ENCODE results near the gene LMNA.
"Not testable (repeated sequence)": the region's sequence is repeated elsewhere in the genome, so short reads cannot be mapped to it uniquely, and the experiment has no call there.

LMNA gene

DNA sequence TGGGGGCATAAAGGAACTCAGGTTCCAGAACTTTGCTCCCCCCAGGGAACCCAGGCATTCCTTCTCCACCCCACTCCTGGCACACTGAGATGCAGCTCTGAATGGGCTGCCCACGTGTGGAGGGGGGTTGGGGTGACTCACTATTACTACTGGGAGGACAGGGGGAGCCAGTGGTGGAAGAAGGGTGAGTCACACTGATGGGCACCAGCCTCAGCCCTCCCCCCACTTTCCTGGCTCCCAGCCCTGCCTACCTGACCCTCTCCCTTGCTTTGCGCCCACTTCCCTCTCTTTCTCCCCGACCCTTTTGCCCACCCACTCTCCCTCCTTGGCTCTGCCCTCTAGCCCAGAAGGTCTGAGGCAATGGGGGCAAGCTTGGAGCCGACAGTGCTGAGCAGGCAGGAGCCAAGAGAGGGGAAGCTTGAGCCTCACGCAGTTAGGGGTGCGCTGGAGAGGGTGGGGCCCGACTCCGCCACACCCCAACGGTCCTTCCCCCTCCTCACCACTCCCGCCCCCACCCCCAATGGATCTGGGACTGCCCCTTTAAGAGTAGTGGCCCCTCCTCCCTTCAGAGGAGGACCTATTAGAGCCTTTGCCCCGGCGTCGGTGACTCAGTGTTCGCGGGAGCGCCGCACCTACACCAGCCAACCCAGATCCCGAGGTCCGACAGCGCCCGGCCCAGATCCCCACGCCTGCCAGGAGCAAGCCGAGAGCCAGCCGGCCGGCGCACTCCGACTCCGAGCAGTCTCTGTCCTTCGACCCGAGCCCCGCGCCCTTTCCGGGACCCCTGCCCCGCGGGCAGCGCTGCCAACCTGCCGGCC lies at the start of gene LMNA:
LMNA (plus strand) TSS at position 611 of the 818 bp plus-strand sequence. CDS start 208 bp downstream, outside the sequence.
- no peaks in the 10 kb centered on the region for H3K9me3 Mint-ChIP-seq
- H3K4me1 Mint-ChIP-seq (ENCODE audit: low read depth) = peaks cover 18% of the 10 kb centered on the region
- H3K36me3 Mint-ChIP-seq (ENCODE audit: low read depth) = no peaks in the 10 kb centered on the region
- H3K4me3 Mint-ChIP-seq = peak within 1 kb of the TSS; percentile 83
- peak within 1 kb of the TSS; percentile 62 for H3K27ac Mint-ChIP-seq
- H3K27me3 Mint-ChIP-seq (ENCODE audit: low read depth) = peaks cover 69% of the 10 kb centered on the region

DNA sequence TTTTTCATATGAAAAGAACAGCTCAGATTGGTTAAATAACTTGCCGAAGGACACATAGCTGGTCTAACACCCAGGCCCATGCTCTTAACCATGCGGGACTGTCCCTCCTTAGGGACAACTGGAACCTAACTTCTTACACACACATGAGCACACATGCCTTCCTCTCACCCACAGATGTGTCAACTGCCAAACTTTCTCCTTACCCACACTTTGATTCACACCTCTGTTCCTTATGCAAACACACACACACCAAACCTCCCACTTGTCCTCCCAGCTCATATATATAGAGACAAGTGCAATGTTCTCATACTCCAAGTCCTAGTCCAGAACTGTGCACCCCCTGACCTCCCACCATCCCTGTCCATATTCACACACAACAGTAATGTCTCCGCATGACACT lies 49.3 kb upstream of the LMNA start:
- no peaks in the 10 kb centered on the region for H3K36me3 Mint-ChIP-seq (ENCODE audit: low read depth)
- peaks cover 6% of the 10 kb centered on the region for H3K27me3 Mint-ChIP-seq (ENCODE audit: low read depth)
- peaks cover 13% of the 10 kb centered on the region for H3K4me1 Mint-ChIP-seq (ENCODE audit: low read depth)
- no peak overlapping the region for H3K27ac Mint-ChIP-seq
- H3K9me3 Mint-ChIP-seq = no peaks in the 10 kb centered on the region
- no peak overlapping the region for H3K4me3 Mint-ChIP-seq

DNA sequence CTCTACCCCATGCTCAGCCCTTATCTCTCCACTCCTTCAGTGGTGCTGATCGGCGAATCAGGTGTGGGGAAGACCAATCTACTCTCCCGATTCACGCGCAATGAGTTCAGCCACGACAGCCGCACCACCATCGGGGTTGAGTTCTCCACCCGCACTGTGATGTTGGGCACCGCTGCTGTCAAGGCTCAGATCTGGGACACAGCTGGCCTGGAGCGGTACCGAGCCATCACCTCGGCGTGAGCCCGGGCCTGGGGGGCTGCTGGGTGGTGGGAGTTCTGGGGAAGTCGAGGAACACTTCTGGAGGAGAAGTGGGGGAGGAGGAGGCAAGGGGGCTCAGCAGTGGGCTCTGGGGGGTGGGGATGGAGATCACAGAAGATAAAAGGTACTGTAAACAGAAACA lies 48.6 kb upstream of the LMNA start:
- Mint-ChIP-seq H3K9me3 (no peaks in the 10 kb centered on the region), H3K27ac (no peak overlapping the region), H3K27me3 (ENCODE audit: low read depth) (peaks cover 7% of the 10 kb centered on the region), H3K36me3 (ENCODE audit: low read depth) (no peaks in the 10 kb centered on the region), H3K4me3 (no peak overlapping the region), H3K4me1 (ENCODE audit: low read depth) (peaks cover 13% of the 10 kb centered on the region)

DNA sequence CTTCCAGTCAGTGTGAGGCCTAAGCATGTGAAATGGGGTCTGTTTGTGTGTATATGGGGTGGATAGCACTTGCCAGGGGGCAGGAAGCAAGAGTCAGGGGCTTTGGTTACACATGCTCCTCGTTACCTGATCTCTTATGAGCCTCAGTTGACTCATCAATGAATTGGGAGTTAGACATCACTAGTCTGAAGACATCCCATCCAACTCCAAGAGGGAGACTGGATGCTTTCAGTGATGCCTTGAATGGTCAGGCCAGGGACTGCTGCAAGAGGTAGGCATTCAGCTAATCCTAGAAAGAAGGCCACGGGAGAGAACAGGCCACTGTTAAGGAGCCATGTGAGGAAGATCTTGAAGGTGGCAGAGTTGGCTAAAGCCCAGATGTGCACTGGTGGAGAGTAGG lies 47.2 kb upstream of the LMNA start:
- H3K36me3 Mint-ChIP-seq (ENCODE audit: low read depth) = no peaks in the 10 kb centered on the region
- no peak overlapping the region for H3K27ac Mint-ChIP-seq
- H3K4me3 Mint-ChIP-seq = no peak overlapping the region

DNA sequence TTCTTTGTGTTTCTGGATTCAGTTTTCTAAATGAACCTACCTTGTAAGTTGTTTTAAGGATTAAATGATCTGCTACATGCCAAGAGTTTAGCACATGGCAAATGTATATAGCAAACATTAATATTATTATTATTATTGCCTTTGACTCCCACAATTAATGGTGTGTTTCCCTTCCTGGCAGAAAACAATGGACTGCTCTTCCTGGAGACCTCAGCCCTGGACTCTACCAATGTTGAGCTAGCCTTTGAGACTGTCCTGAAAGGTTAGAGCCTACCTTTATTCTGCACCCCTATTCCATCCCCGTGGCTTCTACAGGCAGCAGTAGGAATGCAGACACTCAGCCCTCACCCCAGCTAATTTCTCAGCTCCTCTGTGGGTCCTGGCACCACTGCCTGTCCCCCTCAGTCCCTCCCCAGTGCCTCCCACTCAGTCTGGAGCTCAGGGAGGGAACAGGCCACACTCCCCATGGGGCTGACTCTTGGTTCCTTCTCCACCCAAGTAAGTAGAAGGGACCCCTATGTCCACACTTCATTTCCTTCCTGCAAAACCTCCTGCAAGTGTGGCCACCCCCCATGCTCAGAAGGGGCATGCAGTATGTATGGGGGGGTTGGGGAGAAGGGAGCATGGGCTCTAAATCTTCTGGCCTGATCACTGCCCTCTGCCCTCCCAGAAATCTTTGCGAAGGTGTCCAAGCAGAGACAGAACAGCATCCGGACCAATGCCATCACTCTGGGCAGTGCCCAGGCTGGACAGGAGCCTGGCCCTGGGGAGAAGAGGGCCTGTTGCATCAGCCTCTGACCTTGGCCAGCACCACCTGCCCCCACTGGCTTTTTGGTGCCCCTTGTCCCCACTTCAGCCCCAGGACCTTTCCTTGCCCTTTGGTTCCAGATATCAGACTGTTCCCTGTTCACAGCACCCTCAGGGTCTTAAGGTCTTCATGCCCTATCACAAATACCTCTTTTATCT lies 44.7 kb upstream of the LMNA start:
- Mint-ChIP-seq H3K27ac (no peak overlapping the region), H3K27me3 (ENCODE audit: low read depth) (peaks cover 12% of the 10 kb centered on the region), H3K9me3 (no peaks in the 10 kb centered on the region), H3K4me3 (no peak overlapping the region), H3K4me1 (ENCODE audit: low read depth) (peaks cover 13% of the 10 kb centered on the region), H3K36me3 (ENCODE audit: low read depth) (no peaks in the 10 kb centered on the region)

More for the DNA sequence above, 47.2 kb upstream of the LMNA start:
- Mint-ChIP-seq H3K4me1 (ENCODE audit: low read depth) (peaks cover 13% of the 10 kb centered on the region), H3K9me3 (no peaks in the 10 kb centered on the region), H3K27me3 (ENCODE audit: low read depth) (peaks cover 12% of the 10 kb centered on the region)

DNA sequence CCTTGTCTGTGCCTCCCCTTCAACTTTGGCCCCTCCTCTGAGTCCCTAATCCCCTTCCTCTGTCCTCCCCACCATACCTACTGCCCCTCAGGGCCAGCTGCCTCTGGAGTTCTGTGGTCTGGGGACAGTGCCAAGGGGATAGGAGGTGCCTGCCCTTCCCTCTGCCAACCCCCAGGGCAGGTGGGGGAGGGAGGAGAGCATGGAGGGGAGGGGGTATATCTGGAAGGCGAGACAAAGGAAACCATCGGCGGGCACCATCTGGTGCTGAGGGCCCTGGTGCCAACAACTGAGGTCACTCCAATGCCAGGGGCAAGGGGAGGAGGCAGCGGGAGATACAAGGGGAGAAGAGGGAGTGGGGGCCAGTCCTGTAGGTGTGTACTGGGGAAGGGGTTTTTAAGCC lies 44.0 kb upstream of the LMNA start:
- peaks cover 6% of the 10 kb centered on the region for H3K4me1 Mint-ChIP-seq (ENCODE audit: low read depth)
- peaks cover 17% of the 10 kb centered on the region for H3K27me3 Mint-ChIP-seq (ENCODE audit: low read depth)
- H3K4me3 Mint-ChIP-seq = no peak overlapping the region
- H3K36me3 Mint-ChIP-seq (ENCODE audit: low read depth) = no peaks in the 10 kb centered on the region
- no peaks in the 10 kb centered on the region for H3K9me3 Mint-ChIP-seq
- H3K27ac Mint-ChIP-seq = no peak overlapping the region

DNA sequence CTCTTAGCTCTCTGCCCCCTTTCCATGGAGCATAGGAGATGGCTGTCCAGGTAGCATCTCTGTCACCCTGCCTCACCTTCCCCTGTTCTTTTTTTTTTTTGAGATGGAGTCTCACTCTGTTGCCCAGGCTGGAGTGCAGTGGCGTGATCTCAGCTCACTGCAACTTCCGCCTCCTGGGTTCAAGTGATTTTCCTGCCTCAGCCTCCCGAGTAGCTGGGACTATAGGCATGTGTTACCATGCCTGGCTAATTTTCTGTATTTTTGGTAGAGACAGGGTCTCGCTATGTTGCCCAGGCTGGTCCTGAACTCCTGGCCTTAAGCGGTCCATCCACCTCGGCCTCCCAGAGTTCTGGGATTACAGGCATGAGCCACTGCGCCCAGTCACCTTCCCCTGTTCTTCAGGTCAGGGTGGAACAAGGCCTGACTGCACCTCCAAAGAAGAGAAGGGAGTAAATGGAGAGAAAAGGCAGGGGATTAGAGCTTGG lies 43.1 kb upstream of the LMNA start:
- H3K36me3 Mint-ChIP-seq (ENCODE audit: low read depth); H3K4me1 Mint-ChIP-seq (ENCODE audit: low read depth); H3K9me3 Mint-ChIP-seq; H3K4me3 Mint-ChIP-seq; H3K27ac Mint-ChIP-seq: not testable (repeated sequence)
- peaks cover 20% of the 10 kb centered on the region for H3K27me3 Mint-ChIP-seq (ENCODE audit: low read depth)

DNA sequence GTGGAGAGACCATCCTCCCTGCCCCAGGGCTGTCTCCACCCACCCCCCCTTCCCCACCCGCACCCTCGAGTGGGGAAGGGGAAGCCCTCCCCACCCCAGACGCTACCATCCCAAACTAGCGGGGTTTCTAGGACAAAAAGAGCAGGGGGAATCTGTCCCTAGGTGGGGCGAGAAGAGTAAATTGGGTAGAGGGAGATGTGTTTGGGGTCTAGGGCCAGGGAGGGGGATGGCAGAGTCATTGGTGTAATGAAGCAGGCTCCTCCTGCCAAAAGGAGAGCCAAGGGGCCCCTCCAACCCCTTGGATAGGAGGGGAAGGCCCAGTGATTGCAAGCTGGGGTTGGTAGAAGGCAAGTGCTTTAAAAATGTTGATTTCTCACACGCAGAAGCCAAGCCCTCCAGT lies 42.3 kb upstream of the LMNA start:
- no peaks in the 10 kb centered on the region for H3K36me3 Mint-ChIP-seq (ENCODE audit: low read depth)
- no peaks in the 10 kb centered on the region for H3K9me3 Mint-ChIP-seq
- peaks cover 18% of the 10 kb centered on the region for H3K27me3 Mint-ChIP-seq (ENCODE audit: low read depth)
- H3K4me1 Mint-ChIP-seq (ENCODE audit: low read depth) = no peaks in the 10 kb centered on the region
- no peak overlapping the region for H3K27ac Mint-ChIP-seq
- no peak overlapping the region for H3K4me3 Mint-ChIP-seq

DNA sequence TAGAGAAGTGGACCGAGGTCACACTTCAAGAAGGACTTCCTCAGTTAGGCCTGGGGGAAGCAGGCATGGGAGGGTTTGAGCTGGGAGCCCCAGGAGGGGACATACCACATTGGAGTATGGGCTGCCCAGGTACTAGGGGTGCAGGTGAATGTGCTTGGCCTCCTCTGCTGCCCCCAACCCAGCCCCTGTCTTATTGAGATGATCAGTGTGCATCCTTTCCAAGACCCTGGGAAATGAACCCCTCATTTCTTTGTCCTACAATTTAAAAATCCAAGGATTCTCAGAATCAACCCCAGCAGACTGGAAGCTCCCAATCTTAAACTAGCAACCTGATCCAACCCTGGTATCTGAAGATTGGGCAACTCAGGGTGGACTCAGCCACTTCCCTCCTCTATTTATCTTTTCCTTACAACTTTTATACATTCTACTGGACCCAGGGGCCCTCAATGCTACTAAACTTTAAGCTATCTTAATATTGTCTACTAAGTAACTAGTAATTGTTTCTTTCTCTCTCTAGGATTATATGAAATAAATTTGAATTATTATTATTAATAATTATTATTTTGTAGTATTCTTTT lies 41.3 kb upstream of the LMNA start:
- no peak overlapping the region for H3K27ac Mint-ChIP-seq
- peaks cover 24% of the 10 kb centered on the region for H3K27me3 Mint-ChIP-seq (ENCODE audit: low read depth)
- H3K4me3 Mint-ChIP-seq = no peak overlapping the region
- H3K9me3 Mint-ChIP-seq = no peaks in the 10 kb centered on the region
- no peaks in the 10 kb centered on the region for H3K36me3 Mint-ChIP-seq (ENCODE audit: low read depth)
- H3K4me1 Mint-ChIP-seq (ENCODE audit: low read depth) = no peaks in the 10 kb centered on the region

DNA sequence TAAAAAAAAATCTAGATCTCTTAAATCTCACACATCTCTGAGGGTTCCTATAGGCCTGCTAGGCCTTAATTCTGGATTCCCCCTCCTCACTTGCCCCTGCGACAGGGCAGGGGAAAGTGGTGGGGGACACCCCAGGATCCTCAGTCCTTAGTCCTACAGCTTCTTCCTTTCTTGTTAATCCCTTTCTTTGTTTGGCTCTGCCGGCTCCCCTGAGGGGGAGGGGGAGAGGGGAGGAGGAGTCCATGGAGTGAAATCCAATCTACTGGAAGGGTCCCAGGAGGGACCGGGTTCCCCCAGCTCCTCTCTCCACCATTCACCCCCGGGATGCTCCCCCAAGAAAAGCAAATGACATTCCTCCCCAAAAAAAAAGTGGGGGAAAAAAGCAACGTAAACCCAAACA lies 40.8 kb upstream of the LMNA start:
- Mint-ChIP-seq H3K27ac (no peak overlapping the region), H3K9me3 (no peaks in the 10 kb centered on the region), H3K4me1 (ENCODE audit: low read depth) (no peaks in the 10 kb centered on the region), H3K36me3 (ENCODE audit: low read depth) (no peaks in the 10 kb centered on the region), H3K27me3 (ENCODE audit: low read depth) (peaks cover 29% of the 10 kb centered on the region), H3K4me3 (no peak overlapping the region)

DNA sequence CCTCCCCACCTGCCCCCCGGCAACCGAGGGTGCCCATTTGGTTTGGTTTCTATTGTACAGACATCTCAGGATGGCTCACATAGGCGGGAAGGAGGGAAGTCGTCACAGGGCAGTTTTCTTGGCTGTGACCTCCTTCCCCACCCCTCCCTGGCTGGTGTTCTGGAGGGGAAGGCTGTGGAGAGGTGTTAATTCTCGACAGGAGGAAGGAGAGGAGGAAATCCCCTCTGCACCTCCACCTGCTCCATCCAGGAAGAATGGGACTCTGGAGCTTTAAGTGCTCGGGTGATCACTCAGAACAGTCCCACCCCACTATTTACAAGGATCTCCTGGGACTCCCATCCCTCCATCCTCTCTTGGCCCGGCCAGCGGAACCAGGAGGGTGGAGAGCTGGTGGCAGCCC lies 39.9 kb upstream of the LMNA start:
- Mint-ChIP-seq H3K27ac (no peak overlapping the region), H3K4me3 (no peak overlapping the region), H3K27me3 (ENCODE audit: low read depth) (peaks cover 36% of the 10 kb centered on the region), H3K9me3 (no peaks in the 10 kb centered on the region), H3K4me1 (ENCODE audit: low read depth) (no peaks in the 10 kb centered on the region), H3K36me3 (ENCODE audit: low read depth) (no peaks in the 10 kb centered on the region)

DNA sequence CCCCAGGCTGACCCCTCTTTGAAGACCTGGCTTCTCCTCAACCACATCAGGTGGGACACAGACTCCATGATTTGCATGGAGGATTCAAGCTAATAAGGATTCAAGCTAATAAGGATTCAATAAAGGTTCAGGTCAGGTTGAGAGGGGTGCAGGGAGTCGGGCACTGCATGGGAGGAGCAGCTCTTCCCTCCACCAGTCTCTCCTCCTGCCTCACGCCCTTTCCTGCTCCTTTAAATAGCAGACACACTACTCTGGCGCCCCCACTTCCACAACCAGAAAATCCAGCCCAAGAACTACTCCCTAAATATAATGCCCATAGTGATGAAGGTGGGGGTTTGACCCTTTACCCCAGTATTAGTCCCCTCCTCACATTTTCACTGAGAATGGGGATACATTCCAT lies 39.3 kb upstream of the LMNA start:
- Mint-ChIP-seq H3K27ac (no peak overlapping the region), H3K36me3 (ENCODE audit: low read depth) (no peaks in the 10 kb centered on the region), H3K4me3 (no peak overlapping the region), H3K4me1 (ENCODE audit: low read depth) (no peaks in the 10 kb centered on the region), H3K27me3 (ENCODE audit: low read depth) (peaks cover 40% of the 10 kb centered on the region), H3K9me3 (no peaks in the 10 kb centered on the region)

DNA sequence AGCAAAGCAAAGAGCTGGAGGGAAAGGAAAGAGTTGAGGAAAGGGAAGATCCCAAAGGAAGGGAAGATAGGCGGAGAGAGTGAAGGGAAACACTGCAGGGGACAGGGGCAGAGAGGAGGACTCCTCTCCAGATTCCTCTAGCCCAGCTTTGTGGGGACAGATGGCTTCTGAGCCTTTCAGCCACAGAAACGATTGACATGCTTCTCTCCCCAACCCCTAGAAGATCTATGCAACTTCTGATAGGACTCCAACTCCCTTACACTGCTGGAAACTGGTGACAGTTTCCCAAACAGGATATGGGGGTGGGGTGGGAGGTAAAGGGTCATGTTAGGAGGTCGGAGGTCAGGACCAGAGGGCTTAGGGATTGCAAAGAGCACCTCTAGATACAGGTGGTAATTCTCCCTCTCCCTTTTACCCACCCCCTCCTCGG lies 38.7 kb upstream of the LMNA start:
- Mint-ChIP-seq H3K27me3 (ENCODE audit: low read depth) (peaks cover 43% of the 10 kb centered on the region), H3K36me3 (ENCODE audit: low read depth) (no peaks in the 10 kb centered on the region), H3K9me3 (no peaks in the 10 kb centered on the region), H3K4me3 (no peak overlapping the region), H3K4me1 (ENCODE audit: low read depth) (no peaks in the 10 kb centered on the region), H3K27ac (no peak overlapping the region)

DNA sequence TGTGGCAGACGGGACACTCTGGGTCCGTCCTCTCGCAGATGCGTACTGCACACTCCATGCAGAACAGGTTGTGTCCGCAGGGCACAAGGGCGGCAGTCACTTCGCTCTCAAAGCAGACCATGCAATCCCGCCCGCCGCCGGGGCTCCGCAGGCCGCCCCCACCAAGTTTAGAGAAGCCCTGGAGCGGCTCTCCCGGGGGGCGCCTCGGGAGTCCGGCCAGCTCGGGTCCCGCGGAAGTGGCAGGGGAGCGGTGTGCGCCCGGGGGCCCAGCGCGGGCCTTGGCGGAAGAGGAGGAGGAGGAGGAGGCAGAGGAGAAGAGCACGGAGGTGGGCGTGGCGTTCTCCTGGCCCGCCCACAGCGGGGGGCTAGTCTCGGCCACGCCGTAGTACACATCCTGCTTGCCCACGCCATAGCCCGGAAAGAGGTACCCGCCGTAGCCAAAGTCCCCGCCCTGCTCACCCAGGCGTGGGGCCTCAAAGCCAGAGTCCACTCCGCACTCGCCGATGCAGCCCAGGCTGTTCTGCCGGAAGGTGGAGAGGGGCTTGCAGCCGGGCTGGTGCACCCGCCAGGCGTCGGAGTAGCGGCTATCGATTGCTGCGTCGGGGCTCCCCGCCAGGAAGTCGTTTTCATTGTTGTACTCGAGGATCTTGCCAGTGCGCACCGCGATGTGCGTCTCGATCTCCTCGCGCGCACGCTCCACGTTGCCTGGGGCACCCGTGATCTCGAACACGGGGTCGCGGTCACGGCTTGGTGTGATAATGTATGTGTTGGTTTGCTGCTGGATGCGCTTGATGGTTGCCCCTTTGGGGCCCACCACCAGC lies 37.7 kb upstream of the LMNA start:
- no peak overlapping the region for H3K4me3 Mint-ChIP-seq
- H3K27me3 Mint-ChIP-seq (ENCODE audit: low read depth) = peaks cover 49% of the 10 kb centered on the region
- peaks cover 1% of the 10 kb centered on the region for H3K4me1 Mint-ChIP-seq (ENCODE audit: low read depth)
- H3K27ac Mint-ChIP-seq = no peak overlapping the region
- no peaks in the 10 kb centered on the region for H3K36me3 Mint-ChIP-seq (ENCODE audit: low read depth)
- no peaks in the 10 kb centered on the region for H3K9me3 Mint-ChIP-seq
